Activated T-cell treated with anti-CD3 and anti-CD28 coated beads for 1 hour (primary cell): Measurements from ENCODE around the gene SLC25A53.
"Not testable (repeated sequence)": the region's sequence is repeated elsewhere in the genome, so short reads cannot be mapped to it uniquely, and the experiment has no call there.

Experiments used
- DNase-seq: peaks from one replicate; pipeline ENCODE4 v3.0.0-alpha.2; 2020; ENCODE audit warnings: low read depth

SLC25A53 gene

DNA sequence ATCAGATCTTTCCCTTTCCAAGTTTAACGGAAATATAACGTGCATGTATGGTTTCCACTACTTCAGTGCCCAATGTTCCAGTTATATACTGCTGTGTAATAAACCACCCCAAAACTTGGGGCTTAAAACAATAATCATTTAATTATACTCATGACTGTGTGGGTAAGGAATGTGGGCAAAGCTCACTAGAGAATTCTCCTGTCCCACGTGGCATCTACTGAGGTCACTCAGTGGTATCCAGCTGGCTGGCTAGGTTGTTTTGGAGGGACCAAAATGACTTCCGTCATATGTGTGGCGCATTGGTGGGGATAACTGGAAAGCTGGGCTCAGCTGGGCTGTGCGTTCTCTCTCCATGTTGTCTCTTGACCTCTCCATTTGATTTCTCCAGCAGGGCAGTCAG is 26.0 kb downstream of the SLC25A53 start:
- no peak for DNase-seq

- DNase-seq, result no peak
These were observed 30.0 kb downstream of the SLC25A53 start for GRCh38 chrX:104126856-104127255.

- DNase-seq, result no peak
These were observed 34.0 kb downstream of the SLC25A53 start for GRCh38 chrX:104122829-104123228.

GRCh38 chrX:104118765-104119164 is 38.0 kb downstream of the SLC25A53 start:
- DNase-seq, result no peak

DNA sequence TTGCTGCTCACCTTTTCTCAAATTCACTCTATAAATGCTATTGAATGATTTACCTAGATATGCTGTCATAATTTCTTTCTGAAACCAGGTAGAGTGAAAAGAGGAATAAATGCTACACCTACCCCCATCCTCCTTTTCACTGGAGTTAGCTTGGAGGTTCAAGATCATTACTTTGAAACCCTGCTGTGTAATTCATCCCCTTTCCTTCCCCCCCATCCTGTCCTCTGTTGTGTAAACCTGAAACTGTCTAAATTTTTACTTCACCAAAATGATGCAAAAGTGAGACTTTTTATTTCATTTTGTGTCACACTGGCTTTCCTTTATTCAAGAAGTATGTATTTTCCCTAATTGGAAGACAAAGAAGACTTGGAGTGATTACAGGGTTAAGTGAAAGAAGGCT is 39.0 kb downstream of the SLC25A53 start:
- no peak for DNase-seq

GRCh38 chrX:104113222-104113965 is 43.4 kb downstream of the SLC25A53 start:
- peak; percentile 33 for DNase-seq

- no peak for DNase-seq
These were observed 44.4 kb downstream of the SLC25A53 start, which contains the start of gene ZCCHC18 for GRCh38 chrX:104112326-104112951. TSS of gene ZCCHC18 (plus strand) at chrX:104112523. CDS start at chrX:104114112, 1,589 bp downstream.

GRCh38 chrX:104110491-104111240 is 46.1 kb downstream of the SLC25A53 start:
- not testable (repeated sequence) for DNase-seq

DNA sequence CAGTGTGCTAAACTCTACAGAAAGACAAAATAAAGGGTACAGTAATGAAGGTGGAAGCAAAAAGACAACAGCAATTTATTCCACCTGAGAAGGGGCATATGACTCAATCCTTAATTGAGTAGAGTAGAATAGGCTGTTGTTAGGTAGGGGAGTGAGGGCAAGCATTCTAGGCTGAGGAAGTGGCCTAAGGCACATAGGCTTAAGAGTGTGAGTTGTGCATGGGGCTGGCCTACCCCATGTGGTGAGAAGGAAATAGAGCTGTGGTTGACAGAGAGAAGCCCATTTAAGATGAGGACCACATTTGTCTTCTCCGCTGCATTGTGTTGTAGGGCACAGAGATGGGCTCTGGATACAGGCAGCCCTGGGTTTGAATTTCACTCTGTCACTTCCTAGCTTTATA is 47.9 kb downstream of the SLC25A53 start:
- DNase-seq, result no peak

DNA sequence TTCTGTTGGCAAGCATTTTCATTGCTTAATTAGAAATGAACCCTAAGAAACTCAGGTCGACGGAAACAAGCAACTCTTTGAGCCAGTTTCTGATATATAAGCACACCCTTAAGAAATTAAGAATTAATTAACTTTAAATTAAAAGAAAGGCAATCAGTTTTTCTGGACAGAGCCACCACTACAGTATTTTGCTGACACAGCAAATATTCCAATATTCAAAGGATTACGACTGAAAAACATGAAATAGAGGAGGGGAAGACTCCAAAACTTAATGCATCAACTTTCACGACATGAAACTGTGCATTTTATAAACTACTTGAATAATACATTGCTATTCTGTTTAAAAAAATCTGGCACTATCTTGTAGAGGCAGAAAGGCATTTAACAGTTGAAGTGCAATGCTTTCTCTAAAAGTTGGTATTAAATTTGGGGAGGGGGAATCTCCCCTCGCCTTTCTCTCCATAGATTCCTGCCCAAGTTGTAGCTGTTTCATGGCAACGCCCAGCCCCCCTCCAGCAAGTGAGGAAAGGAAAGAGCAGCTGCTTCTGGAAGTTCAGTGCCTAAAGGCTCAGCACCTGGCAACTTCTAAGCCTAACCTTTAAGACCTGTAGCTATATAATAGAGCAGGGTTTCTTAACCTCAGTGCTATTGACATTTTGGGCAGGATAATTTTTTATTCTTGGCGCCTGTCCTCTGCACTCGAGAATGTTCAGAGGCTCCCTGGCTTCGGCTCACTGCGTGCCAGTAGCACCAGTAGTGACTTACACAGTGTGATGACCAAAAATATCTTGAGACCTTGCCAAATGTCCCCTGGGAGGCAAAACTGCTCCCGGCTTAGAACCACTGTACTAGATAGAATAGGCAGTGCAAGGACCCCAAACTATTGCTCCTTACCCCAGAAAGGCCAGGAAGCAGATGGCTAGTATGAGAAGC is 51.2 kb downstream of the SLC25A53 start:
- no peak for DNase-seq

DNA sequence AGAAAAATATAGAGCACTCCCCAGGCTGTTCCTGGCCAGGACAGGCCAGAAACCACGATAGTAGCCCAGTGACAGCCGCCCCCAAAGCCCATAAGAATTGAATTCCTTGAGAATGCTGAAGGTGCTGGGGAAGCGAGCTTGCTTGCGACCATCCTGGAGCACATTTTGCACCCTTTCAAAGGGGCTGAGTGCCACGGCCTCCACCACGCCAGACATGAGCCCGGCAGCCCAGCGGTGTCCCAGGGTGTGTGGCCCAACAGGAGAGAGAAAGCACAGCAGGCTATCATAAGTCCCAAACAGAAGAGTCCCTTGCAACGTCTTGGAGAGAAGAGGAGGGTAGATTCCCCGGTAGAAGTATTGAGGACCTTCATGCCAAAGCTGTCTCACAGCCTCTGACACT is 52.1 kb downstream of the SLC25A53 start:
- DNase-seq, result no peak

- DNase-seq, result no peak
These were observed 57.9 kb downstream of the SLC25A53 start for GRCh38 chrX:104098919-104099318.

DNA sequence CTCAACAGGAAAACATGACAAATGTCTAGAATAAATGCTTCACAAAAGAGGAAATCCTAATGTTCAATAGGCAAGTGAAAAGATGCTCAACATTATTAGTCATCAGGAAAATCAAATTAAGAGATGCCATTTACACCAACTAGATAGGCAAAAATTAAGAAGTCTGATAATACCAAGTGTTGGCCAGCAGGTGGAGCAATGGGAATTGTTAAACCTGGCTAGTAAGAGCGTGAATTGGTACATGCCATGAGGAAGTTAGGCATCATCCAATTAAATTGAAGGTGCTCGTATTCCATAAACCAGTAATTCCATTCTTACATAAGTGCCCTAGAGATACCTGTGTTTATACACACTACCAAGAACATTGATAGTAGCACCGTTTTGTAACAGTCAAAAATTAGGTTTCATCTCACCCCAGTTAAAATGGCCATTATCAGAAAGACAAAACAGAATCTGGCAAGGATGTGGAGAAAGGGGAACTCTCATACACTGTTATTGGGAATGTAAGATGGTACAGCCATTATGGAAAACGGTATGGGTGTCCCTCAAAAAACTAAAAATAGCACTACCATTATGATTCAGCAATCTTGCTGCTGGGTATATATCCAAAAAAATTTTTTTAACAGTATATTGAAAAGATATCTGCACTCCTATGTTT is 58.5 kb downstream of the SLC25A53 start:
- DNase-seq, result peak; percentile 28

- DNase-seq, result no peak
These were observed 70.9 kb downstream of the SLC25A53 start for GRCh38 chrX:104085919-104086318.

DNA sequence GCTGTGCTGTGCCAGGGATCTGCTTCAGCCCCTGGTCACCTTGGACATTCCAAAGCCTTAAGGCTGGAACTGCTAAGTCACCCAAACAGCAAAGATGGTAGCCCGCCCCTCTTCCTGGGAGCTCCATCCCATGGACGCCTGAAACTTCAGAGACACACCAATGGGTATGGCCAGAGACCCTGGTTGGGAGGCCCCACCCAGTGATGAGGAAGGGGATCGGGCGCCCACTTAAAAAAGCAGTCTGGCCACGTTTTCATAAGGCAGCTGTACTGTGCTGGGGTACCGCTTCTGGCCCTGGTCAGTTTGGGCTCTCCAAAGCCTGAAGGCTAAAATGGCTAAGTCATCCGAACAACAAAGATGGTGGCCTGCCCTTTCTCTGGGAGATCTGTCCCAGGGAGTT is 71.3 kb downstream of the SLC25A53 start:
- no peak for DNase-seq

DNA sequence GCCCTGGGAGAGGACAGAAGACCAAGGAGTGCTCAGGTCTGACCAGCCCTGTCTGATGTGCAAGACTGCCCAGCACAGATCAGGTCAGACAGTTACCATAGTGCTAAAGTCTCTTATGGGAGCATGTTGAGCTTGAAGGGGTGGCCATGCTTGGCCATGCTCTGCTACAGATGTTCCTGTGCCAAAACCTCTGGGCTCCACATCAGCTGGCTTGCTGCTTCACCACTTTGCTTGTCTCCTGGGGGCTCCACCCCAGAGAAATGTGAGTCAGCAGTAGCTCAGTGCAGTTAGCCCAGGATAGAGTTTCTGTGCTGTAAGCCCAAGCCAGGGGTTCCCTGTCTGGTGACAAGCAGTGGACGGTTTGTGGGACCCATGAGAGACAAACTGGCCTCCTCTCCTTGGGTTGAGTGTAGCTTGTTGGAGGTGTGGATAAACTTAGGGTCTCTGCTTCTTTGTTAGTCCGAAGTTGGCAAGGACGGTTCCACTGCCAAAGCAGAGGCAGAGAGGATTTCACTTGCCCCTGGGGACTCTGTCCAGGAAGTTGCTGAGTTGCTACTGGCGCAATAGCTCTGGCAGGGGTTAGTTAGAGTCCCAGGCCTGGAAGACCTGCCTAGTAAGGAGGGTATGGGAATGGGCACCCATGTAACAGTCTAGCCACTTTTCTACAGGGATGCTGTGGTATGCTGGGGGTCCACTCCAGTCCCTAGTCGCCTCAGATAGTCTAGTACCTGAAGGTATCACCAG is 72.1 kb downstream of the SLC25A53 start:
- no peak for DNase-seq

GRCh38 chrX:104084063-104084462 is 72.7 kb downstream of the SLC25A53 start:
- no peak for DNase-seq

DNA sequence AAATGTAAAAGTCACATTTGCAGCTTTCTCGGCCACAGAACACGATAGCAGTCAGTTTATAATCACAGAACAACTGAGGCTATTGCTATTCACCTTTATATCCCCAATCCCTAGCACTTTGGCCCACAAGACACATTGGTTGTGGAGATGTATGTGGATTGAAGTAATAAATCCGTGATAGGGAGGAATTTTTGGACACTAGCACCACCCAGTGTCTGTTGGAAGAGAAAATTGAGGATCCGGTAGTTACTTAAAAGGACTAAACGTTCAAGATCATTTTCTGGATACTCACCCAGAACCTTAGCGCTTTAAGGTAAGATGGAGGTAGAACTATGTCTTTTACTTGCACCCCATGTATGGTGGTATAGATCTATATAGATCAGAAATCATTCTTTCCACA is 79.0 kb downstream of the SLC25A53 start:
- not testable (repeated sequence) for DNase-seq

DNA sequence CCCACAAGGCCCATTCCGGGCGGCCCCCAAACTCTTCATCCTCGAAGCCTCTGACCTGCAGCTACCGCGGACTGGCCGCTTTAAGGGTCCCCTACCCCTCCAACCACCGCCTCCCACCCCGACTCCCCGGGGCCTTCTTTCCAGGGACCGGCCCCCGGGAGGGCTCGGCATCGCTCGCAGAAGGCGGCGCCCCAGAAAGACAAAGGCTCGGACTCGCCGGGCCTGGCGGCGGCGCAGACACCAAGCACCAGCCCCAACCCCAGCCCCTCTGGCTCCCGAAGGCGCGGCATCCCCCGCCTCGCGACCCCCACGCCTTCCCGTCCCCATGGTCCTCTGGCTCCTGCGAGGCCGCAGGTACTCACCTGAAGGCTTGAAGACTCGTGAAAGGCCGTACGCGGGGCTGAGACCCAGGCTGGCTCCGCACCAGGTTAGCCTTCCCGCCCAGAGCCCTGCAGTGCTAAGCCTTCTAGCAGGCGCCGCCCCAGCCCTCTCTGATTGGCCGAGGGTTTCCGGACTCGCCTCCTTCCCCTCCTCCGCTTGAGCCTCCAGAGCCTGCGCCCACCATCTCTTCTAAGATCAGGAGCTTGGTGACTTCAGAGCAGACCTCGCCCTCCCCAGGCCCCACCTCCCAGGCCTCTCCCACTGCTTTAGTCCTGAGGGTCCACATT is 80.9 kb downstream of the SLC25A53 start, which contains the start of gene TMSB15C:
Gene TMSB15C, minus strand, starts transcription at position 459 of the 668 bp plus-strand sequence.
- not testable (repeated sequence) for DNase-seq

DNA sequence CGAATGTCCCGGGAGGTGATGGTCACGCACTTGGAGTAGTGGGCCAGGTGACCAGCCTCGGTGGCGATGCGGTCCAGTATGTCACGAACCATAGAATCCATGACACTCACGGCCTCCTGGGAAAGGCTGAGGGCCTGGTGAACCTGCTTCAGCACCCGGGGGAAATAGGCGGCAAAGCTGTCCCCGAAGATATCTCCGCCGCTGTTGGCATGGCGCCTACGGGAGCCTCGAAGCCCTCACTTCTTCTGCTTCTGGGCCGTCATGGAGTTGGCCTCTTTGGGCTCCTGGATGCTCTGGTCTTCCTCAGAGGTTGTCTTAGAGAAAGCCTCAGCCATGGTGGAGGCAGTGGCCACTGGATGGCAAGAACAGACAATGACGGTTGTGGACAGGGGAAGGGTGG is 94.2 kb downstream of the SLC25A53 start:
- not testable (repeated sequence) for DNase-seq
